GM20000 (cell line): Measurements from ENCODE around the gene JPH2.

Source experiments
- DNase-seq: peaks from one replicate; pipeline ENCODE4 v3.0.0; 2012; ENCODE audit warnings: low spot score
- CTCF ChIP-seq: IDR thresholded peaks from 2 replicates; pipeline ENCODE4 v1.5.1; 2012; ENCODE audit warnings: mild to moderate bottlenecking, control low read depth; ENCODE audit errors: extremely low read depth, missing control alignments

JPH2 gene

GRCh38 chr20:44106615-44107014, 80.4 kb downstream of the JPH2 start:
- DNase-seq, result no peak

GRCh38 chr20:44104798-44105517, 82.0 kb downstream of the JPH2 start:
- DNase-seq, result no peak
- TF ChIP-seq CTCF, result no peak

More at GRCh38 chr20:44106615-44107014, 80.4 kb downstream of the JPH2 start:
- TF ChIP-seq CTCF, result no peak

DNA sequence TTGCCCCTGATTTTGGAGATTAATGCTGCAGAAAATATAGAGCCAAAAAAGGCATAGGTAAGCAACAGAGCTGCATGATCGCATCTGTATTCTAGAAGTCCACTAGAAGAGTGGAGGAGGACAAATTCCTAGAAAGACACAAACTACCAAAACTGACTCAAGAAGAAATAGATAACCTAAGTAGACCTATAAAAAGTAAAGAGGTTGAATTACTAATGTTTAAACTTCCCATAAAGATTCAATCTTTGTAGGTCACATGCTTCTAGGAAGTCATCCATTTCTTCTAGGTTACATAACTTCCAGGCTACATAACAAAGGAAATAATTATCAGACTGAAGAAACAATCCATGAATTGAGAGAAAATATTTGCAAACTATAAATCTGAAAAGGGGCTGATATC, 84.4 kb downstream of the JPH2 start:
- TF ChIP-seq CTCF, result no peak
- no peak for DNase-seq

DNA sequence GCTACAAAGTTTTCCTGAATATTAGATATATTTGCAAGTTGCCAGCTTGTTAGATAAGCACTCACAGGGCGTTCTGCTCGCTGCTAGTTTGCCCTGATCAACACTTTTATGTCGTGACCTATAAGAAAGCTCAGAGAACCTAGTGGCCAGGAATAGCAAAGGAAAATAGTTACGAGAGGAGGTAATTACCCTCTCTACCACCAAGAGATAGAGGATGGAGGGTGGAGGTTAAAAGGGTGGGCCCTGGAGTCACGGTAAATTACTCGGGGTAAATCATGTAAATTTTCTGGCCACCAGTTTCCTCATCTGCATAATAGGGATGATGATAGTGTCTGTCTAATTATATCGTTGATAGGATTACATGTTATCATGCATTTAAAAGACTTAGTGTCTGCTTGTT, 87.2 kb downstream of the JPH2 start:
- no peak for TF ChIP-seq CTCF
- no peak for DNase-seq

DNA sequence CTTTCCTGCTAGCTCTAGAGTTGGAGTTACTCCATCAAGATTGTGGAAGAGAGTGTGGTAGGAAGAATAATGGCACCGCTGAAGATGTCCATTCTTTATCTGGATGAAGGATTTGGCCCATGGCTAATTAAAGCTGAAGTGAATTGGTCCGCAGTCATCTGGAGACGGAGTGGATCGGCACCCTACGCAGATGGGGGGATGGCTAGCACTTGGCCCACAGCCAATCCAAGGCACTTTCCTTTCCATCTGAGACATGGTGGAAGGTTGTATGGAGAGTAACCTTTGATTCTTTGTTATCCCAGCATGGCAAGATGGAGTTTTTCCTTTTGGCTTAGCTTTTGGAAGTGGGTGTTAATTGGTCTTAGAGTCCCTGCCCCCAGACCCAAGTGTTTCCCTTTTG, 88.3 kb downstream of the JPH2 start:
- no peak for DNase-seq
- no peak for TF ChIP-seq CTCF

DNA sequence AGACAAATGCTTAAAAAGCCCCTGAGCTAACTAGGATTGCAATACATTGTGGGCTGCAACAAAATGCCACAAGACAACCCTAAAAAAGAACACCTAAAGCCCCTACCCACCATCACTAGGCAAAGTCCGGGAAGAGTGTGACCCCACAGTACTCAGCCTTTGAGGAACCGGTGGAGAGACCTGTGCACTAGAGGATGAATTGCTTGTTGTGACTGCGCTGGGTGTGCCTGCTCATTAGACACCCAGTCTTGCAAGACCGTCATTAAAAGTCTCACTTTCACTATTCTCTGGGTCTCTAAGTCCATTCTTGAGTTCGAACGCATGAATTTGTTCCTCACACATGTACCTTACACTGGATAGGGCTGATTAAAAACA, 88.7 kb downstream of the JPH2 start:
- TF ChIP-seq CTCF, result no peak
- DNase-seq, result no peak

GRCh38 chr20:44097521-44098255, 89.3 kb downstream of the JPH2 start:
- DNase-seq, result no peak
- no peak for TF ChIP-seq CTCF
